Measurements from ENCODE around the gene PALMD. TPM values are rescaled to one million over a fixed set of nuclear protein-coding genes. Genes with fewer than 3 reads are reported as not detected.

PALMD gene
- total and polyA plus RNA-seq, 8 donors = 1.2 to 16.2 (median 3.9) TPM

GRCh38 chr1:99673315-99673714 lies 27.4 kb downstream of the PALMD start:
- WGBS, 5 donors = 81 to 90% (median 85%) methylated on average over 4 to 5 of the region's 5 CpGs
- Histone ChIP-seq H3K4me3 (no peak overlapping the region), H3K36me3 (no peaks in the 10 kb centered on the region), H3K9me3 (no peaks in the 10 kb centered on the region), H3K27me3 (no peaks in the 10 kb centered on the region), H3K27ac (no peak overlapping the region), H3K4me1 (peaks cover 0 to 6% (median 0%) of the 10 kb centered on the region in 4 donors)
- TF ChIP-seq POLR2A (IDR thresholded peaks at IDR 0.05) = no peak
- DNase-seq = no peak
- intact Hi-C loops (cut with DNase I; ENCODE audit: low total_unique reads) = no loop called here

- H3K36me3 ChIP-seq = no peaks in the 10 kb centered on the region
- peaks cover 0 to 6% (median 0%) of the 10 kb centered on the region in 4 donors for H3K4me1 ChIP-seq
- no peak overlapping the region for H3K4me3 ChIP-seq
- intact Hi-C loops (cut with DNase I; ENCODE audit: low total_unique reads) = no loop called here
- no peaks in the 10 kb centered on the region for H3K9me3 ChIP-seq
- DNase-seq = no peak
- WGBS, 5 donors = 54 to 67% (median 61%) methylated on average over 6 of the region's 6 CpGs
- no peak overlapping the region for H3K27ac ChIP-seq
- no peak for TF ChIP-seq EP300 (IDR thresholded peaks at IDR 0.05)
- no peak for TF ChIP-seq POLR2AphosphoS5 (IDR thresholded peaks at IDR 0.05)
- no peak for TF ChIP-seq POLR2A (IDR thresholded peaks at IDR 0.05)
- TF ChIP-seq CTCF (IDR thresholded peaks at IDR 0.05) = no peak
- H3K27me3 ChIP-seq = no peaks in the 10 kb centered on the region
These were observed 28.5 kb downstream of the PALMD start for GRCh38 chr1:99674115-99675064.

- no peak for DNase-seq
- TF ChIP-seq POLR2AphosphoS5 (IDR thresholded peaks at IDR 0.05) (no peak), POLR2A (IDR thresholded peaks at IDR 0.05) (no peak), CTCF (IDR thresholded peaks at IDR 0.05) (no peak)
- peaks cover 0 to 6% (median 0%) of the 10 kb centered on the region in 4 donors for H3K4me1 ChIP-seq
- H3K4me3 ChIP-seq = no peak overlapping the region
- no peaks in the 10 kb centered on the region for H3K36me3 ChIP-seq
- intact Hi-C loops (cut with DNase I; ENCODE audit: low total_unique reads) = no loop called here
- H3K9me3 ChIP-seq = no peaks in the 10 kb centered on the region
- H3K27me3 ChIP-seq = no peaks in the 10 kb centered on the region
- H3K27ac ChIP-seq = no peak overlapping the region
These were observed 29.4 kb downstream of the PALMD start for GRCh38 chr1:99675292-99675691.

- intact Hi-C loops (cut with DNase I; ENCODE audit: low total_unique reads) = no loop called here
- H3K4me3 ChIP-seq = no peak overlapping the region
- peaks cover 0 to 6% (median 0%) of the 10 kb centered on the region in 4 donors for H3K4me1 ChIP-seq
- no peaks in the 10 kb centered on the region for H3K36me3 ChIP-seq
- H3K27ac ChIP-seq = no peak overlapping the region
- no peaks in the 10 kb centered on the region for H3K27me3 ChIP-seq
- TF ChIP-seq CTCF (IDR thresholded peaks at IDR 0.05) (no peak), EP300 (IDR thresholded peaks at IDR 0.05) (no peak)
- 92 to 100% (median 99%) methylated on average over 1 of the region's 1 CpG for WGBS, 5 donors
- DNase-seq = no peak
- H3K9me3 ChIP-seq = no peaks in the 10 kb centered on the region
These were observed 30.1 kb downstream of the PALMD start for GRCh38 chr1:99675994-99676393.

- intact Hi-C loops (cut with DNase I; ENCODE audit: low total_unique reads) = no loop called here
- no peak overlapping the region for H3K4me3 ChIP-seq
- no peak for DNase-seq
- H3K27ac ChIP-seq = no peak overlapping the region
- no peaks in the 10 kb centered on the region for H3K9me3 ChIP-seq
- H3K36me3 ChIP-seq = no peaks in the 10 kb centered on the region
- H3K4me1 ChIP-seq = peaks cover 0 to 6% (median 0%) of the 10 kb centered on the region in 4 donors
- H3K27me3 ChIP-seq = no peaks in the 10 kb centered on the region
- no peak for TF ChIP-seq POLR2A (IDR thresholded peaks at IDR 0.05)
- TF ChIP-seq EP300 (IDR thresholded peaks at IDR 0.05) = no peak
- no peak for TF ChIP-seq CTCF (IDR thresholded peaks at IDR 0.05)
- TF ChIP-seq POLR2AphosphoS5 (IDR thresholded peaks at IDR 0.05) = no peak
These were observed 31.0 kb downstream of the PALMD start for GRCh38 chr1:99676876-99677275.
